SKM-1 treated with dmso at 0.1 percent for 144 hours (cell line): Measurements from ENCODE around the gene ULK1.
A peak's percentile ranks its signal among the peaks of the same experiment; 100 is the strongest.

ENCODE experiments used
- DNase-seq: peaks from one replicate; lab custom pipeline; 2025; ENCODE audit not compliant: unreplicated experiment; lab: John Stamatoyannopoulos, UW

Gene ULK1

DNA sequence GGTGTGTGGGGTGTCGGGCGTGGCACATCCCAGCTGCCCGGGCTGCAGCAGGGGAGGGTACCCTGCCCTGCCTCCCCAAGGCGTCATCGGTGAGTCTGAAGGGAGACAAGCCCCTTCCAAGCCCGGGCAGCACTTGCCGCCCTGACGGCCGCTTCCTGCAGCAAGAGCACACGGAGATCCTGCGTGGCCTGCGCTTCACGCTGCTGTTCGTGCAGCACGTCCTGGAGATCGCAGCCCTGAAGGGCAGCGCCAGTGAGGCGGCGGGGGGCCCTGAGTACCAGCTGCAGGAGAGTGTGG, 24.6 kb downstream of the ULK1 start:
- no peak for DNase-seq

- no peak for DNase-seq
Observed at GRCh38 chr12:131919366-131920156, 25.1 kb downstream of the ULK1 start.

GRCh38 chr12:131920157-131920508, 25.7 kb downstream of the ULK1 start:
- DNase-seq: no peak

DNA sequence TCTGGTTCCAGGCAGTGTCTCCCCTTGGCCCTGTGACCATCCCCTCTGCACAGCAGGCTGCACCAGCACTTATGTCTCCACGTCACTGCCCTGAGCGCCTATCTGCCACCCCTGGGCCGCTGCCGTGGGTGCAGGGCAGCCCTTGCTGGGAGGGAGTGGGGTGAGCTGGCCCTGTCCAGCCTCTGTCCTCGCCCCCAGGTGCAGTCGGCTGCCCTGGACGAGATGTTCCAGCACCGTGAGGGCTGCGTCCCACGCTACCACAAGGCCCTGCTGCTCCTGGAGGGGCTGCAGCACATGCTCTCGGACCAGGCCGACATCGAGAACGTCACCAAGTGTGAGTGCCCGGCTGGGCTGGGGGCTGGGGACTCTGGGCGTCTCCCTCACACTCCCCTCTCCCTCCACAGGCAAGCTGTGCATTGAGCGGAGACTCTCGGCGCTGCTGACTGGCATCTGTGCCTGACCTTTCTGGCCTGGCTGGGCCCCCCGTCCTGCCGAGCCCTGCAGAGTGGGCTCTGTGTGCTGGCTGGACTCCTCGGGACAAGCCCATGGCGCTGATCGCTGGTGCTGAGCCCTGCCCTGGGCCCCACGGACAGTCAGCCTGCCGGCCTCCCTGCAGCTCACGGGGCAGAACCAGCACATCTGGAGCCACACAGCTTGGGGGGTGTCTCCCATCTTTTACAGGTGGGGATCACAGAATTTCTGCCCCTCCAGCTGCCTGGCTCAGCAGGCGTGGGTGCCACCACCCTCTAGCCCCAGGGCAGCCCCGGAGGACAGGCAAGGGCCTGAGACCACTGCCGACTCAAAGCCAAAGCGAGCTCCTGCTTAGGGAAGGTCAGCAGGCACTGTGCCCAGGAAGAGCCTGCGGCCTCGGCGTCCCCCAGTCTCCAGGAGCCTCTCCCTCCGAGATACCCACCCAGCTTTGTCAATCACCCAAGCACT, 26.7 kb downstream of the ULK1 start:
- no peak for DNase-seq

DNA sequence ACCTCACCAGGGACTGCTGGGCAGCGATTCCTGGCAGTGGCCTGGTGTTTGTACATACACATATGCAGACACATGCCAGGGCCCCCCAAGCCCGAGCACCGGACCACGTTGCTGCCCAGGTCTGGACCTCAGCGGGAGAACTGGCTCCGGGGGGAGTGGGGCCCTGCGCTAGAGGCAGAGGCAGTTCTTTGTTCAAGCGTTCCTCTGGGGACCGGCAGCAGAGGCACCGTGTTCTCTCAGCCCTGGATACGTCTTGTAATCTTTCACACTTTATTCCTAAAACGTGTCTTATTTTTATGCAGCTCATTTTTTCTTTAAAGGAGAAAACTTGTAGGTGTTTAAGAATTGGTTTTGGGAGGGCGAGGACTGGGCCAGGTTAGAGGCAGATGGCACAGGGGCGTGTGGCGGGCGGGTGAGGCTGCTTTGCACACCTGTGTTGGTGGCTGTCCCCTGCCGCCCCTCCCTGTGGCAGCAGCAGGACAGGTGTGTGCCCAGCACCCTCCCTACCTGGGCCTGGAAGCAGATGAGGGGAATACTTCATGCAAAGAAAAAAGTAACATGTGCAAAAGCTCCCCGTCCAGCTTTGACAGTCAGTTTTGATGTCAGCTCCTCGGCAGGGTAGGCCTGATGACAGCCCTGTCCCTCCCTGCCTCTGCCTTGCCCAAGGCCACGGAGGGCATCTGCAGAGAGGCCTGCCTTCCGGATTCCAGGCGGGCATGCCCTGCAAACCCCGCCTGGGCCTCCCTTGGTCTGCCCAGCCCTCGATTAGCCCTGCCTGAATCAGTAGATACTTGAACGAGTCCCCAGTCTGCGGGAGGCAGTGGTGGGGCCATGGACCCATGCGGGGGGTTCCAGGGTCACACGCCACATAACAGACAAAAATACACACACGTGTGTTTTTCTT, 27.7 kb downstream of the ULK1 start:
- DNase-seq: no peak

GRCh38 chr12:131922772-131923171, 28.4 kb downstream of the ULK1 start:
- DNase-seq: no peak

GRCh38 chr12:131923260-131923659, 28.8 kb downstream of the ULK1 start:
- no peak for DNase-seq

- DNase-seq: no peak
Observed at GRCh38 chr12:131927110-131928079, 33.0 kb downstream of the ULK1 start.

DNA sequence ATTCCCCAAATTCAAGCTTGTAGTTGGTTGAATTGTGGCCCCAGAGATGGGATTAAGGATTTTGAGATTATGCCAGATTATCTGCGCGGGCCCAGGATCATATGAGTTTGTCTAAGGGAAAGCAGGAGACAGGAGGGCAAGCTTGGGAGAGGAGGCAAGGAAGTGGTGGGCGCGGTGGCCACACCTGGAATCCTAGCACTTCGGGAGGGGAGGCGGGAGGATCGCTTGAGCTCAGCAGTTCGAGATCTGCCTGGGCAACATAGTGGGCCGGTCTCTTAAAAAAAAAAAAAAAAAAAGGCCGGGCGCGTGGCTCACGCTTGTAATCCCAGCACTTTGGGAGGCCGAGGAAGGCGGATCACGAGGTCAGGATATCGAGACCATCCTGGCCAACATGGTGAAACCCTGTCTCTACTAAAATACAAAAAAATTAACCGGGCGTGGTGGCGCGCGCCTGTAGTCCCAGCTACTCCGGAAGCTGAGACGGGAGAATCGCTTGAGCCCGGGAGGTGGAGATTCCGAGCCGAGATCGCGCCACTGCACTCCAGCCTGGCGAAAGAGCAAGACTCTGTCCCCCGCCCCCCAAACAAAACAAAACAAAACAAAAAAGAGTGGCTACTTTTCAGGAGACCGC, 33.8 kb downstream of the ULK1 start:
- no peak for DNase-seq

- DNase-seq: peak; percentile 65
Observed at GRCh38 chr12:131928711-131929580, 34.5 kb downstream of the ULK1 start, which contains the start of gene PUS1. Gene PUS1, plus strand, starts transcription at chr12:131929276. Its CDS starts 447 bp downstream, at chr12:131929723.

GRCh38 chr12:131929581-131930456, 35.4 kb downstream of the ULK1 start:
- DNase-seq: no peak

- DNase-seq: no peak
Observed at GRCh38 chr12:131930510-131930909, 36.1 kb downstream of the ULK1 start.

DNA sequence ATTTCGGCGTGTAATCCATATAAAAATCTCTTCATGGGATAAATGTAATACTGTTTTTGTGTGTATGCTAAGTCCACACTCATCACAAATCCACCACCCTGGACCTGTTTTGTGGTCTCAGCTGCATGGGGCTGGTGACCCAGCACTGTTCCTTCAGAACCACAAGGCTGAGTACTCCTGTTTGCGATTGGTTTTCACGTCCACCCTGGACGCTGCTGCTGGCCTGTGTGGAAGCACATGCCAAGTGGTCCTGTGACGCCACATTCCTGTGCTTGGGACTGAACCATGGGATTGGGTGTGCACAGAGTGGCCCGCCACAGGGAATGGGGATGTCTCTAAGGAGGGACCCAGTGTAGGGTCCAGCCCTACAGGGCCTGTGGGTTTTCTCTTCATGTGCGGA, 39.0 kb downstream of the ULK1 start:
- no peak for DNase-seq

DNA sequence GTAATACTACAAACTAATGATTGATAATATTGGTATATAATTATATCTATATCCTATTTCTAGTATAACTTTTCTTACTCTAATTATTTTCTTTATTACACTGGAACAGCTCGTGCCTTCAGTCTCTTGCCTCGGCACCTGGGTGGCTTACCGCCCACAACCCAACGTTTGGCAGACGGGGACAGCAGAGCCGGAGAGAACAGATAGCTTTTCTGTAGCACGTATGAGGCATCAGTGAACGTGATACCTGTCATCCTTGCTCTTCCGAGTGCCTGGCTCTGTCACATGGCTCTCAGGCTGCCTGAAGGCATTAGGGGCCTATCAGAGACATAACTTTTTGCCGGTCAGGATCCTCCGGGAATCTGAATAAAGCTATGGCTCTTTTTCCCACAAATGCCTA, 40.1 kb downstream of the ULK1 start:
- no peak for DNase-seq

DNA sequence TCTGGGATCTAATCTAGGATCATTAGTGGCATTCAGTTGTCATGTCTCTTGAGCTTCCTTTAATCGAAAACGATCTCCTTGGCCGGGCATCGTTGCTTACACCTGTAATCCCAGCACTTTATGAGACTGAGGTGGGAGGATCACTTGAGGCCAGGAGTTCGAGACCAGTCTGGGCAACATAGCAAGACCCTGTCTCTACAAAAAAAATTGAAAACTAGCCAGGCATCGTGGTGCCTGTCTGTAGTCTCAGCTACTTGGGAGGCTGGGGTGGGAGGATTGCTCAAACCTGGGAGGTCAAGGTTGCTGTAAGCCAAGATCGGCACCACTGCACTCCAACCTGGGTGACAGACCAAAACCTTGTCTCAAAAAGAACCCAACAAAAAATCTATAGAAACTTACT, 43.7 kb downstream of the ULK1 start:
- no peak for DNase-seq

- no peak for DNase-seq
Observed at GRCh38 chr12:131939007-131939406, 44.6 kb downstream of the ULK1 start.

- no peak for DNase-seq
Observed at GRCh38 chr12:131940141-131940547, 45.7 kb downstream of the ULK1 start.
